Activated naive CD8-positive, alpha-beta T cell treated with anti-CD3 and anti-CD28 coated beads, Interleukin-2, amount 50 U/mL, for 16 hours (primary cell): ENCODE results near the gene HK2.

Source experiments
- DNase-seq: peaks from one replicate; pipeline ENCODE4 v3.0.0-alpha.2; 2020; ENCODE audit warnings: low read depth, low spot score

The HK2 gene

GRCh38 chr2:74935975-74936391, 102.1 kb downstream of the HK2 start:
- no peak for DNase-seq

- no peak for DNase-seq
Measured at GRCh38 chr2:74937221-74937880, 103.4 kb downstream of the HK2 start.

- DNase-seq: no peak
Measured at GRCh38 chr2:74938264-74938663, 104.3 kb downstream of the HK2 start.

GRCh38 chr2:74939919-74940812, 106.2 kb downstream of the HK2 start:
- DNase-seq: no peak

- no peak for DNase-seq
Measured at GRCh38 chr2:74941284-74941683, 107.4 kb downstream of the HK2 start.

- DNase-seq: no peak
Measured at GRCh38 chr2:74942263-74942662, 108.3 kb downstream of the HK2 start.
